Sciatic nerve (tissue), 2 donors: ENCODE data around the gene HPCAL4. TPM values are rescaled to one million over a fixed set of nuclear protein-coding genes. Genes with fewer than 3 reads are reported as not detected.

Experiments
- ATAC-seq: fragments of 200-7000 bp; cut with Tn5 transposase; one replicate; pipeline ENCODE4 v1.9.1; 2020; ENCODE audit warnings: mild to moderate bottlenecking, moderate library complexity
- DNase-seq: peaks from one replicate; pipeline ENCODE4 v3.0.0-alpha.2; 2020; ENCODE audit warnings: low spot score
- intact Hi-C: fragments of 100-400 bp; cut with DNase I; formaldehyde crosslinking; loops from one replicate; pipeline ENCODE4 v1.14.2; 2022
- total RNA-seq: library from RNA; stranded (reverse); fragmentation: NEBNext Ultra II Directional; extraction: Animal tissue kit (Norgen Biotek cat#: 25700); gene quantifications from one replicate; pipeline ENCODE4 v1.2.1, GENCODE V29; 2021
- donor health status: DM: no; HTN: no; CAD: no.
- donor health status: DM: no; HTN: no; CAD: no.

The HPCAL4 gene
- not detected for total RNA-seq

DNA sequence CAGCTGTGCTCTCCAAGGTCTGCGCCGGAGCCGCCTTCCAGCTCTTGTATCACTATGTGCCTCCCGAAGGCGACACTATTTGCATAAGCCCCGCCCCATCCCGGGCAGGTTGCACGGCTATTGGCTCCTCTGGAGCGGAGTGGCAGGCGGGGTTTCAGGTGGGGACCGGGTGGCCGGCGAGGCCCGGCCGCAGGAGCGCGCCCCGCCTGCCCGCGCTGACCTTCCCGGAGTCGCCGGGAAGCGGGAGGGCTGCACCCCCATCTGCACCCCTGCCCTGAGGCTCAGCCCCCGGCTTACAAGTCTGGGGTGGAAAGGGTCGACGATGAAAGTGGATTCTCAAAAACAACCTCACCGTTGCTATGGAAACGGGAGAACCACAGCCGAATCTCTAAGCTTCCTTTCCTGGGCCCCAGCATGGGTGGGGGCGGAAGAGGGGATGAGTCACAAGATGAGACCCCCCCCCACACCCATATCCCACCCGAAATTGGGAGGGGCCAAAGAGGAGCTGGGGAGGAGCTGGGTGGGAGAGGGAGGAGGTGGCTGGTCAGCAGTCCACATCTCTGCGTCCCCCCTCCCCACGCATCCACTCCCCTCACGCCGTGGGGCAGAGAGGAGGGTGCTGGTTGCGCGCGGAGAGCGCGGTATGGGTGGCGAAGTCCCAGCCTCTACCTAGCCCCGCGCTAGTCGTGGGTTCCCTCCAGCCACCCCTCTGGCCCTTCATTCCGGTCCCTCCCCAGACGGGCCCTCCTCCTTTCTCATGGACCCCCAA is at the start of gene HPCAL4:
HPCAL4 (minus strand) TSS at position 51 of the 769 bp plus-strand sequence. CDS start 6,830 bp downstream, outside the sequence.
- peak; percentile 84 for DNase-seq
- ATAC-seq, result peak; percentile 89
- intact Hi-C loops, result no loop called here

DNA sequence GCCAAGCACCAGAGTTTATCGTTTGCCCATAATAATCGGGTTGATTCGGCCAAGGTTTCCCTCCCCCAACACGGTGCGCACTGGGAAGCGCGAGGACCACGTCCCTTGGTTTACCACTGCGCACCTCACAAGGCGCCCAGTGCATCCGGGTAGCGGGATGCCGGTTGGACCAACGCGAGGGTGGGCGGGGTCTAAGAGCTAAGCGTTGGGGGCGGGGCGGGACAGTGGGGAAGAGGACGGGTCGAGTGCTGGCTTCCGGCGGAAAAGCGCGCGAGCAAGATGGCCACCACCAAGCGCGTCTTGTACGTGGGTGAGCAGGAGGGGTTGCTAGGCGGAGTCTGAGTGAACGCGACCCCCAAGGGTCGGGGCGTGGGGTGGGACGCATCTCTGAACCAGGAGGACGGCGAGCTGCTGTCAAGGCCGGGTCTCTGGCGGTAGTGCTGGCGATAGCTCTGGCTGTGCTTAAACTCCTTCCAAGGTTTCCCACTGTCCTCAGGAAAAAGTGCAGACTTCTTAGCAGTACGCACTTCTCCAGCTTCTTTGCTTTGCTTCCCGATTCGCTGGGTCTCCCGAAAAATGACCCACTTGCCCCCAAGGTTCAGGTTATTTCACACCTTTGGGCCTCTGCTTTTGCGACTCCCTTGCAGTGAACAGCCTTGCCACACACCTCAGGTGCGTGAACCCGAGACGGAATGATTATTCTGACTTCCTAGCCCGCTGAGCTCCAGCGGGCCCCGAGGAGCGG is 47.6 kb upstream of the HPCAL4 start, which contains the start of gene PPIE:
PPIE (plus strand) TSS at position 261 of the 745 bp plus-strand sequence; CDS start at position 280, 19 bp downstream.
- intact Hi-C loops, result no loop called here
- peak; percentile 99 for ATAC-seq
- peak; percentile 97 for DNase-seq

DNA sequence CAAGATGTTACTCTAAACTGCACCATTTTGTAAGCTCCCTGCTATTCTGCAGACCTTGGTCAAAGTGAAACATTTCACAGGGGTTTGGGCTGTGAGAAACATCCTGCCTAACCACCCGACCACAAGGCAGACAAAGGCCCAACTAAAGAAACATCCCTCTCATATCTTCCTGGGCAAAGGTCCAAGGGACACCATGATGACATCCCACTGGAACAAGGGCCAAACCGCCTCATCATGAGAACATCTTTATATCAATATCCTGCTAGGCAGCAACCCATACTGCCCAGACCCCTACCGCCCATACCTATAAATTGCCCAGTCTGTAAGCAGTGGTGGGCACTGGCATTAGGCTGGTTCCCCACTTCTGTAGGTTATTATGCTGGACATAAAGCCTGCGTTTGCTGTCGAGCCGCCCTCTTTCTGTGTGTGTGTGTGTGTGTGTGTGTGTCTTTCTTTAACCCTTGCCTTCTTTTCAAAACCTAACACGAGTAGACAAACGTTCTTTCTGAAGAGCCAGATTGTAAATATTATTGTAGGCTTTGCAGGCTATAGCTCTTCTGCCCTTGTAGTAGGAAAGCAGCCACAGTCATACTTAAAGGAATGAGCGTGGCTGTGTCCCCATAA is 46.4 kb upstream of the HPCAL4 start:
- intact Hi-C loops, result no loop called here
- ATAC-seq (no peak), DNase-seq (no peak)

DNA sequence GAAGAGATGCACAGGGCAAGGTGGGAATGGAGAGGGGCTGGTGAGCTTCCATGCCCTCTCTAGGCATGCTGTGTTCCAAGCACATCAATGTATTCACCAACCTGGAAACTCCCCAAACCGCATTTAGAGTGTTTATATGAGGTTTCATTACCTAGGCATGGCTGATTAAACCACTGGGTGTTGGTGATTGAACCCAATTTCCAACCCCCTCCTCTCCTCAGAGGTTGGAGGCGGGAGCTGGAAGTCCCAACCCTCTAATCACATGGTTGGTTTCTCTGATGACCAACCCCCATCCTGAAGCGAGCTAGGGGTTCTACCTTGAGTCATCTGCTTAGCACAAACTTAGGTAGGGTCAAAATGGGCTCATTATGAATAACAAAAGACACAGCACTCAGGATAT is 44.5 kb upstream of the HPCAL4 start:
- intact Hi-C loops, result no loop called here
- ATAC-seq, result no peak
- no peak for DNase-seq

DNA sequence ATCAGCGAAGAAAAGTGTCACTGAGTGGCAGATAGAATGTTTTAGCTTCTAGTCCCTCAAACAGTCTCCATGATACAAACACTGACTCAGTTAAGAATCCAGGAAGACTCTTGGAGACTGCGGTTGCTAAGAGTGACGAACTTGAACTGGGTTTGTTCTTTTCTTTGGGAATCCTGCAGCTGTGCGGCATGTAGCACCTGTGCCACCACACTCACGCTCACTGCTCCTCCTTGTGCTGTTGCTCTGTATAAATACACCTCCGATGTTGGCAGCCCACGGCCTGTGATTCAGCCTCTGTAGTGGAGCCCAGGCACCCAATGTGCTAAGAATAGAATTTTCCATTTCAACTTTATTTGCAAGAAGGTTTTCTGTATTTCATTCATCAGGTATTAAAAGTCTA is 41.9 kb upstream of the HPCAL4 start:
- DNase-seq (no peak), ATAC-seq (no peak)
- intact Hi-C loops, result no loop called here

DNA sequence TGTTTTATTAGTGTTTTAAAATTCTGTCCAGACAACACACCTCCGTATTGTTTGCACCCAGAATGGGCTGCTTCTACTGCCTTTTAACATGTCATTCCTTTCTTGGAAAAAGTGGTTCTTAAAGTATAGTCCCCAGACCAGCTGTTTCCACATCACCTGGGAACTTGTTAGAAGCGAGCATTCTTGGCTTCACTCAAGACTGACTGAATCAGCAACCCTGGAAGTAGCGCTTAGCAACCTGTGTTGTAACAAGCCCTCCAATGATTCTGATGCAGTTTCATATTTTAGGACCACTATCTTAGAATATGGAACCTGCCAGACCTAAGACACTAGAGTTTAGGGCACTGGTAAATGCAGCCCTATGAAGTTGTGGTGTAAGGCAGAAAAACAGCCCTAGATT is 41.5 kb upstream of the HPCAL4 start:
- intact Hi-C loops, result no loop called here
- DNase-seq (no peak), ATAC-seq (no peak)

DNA sequence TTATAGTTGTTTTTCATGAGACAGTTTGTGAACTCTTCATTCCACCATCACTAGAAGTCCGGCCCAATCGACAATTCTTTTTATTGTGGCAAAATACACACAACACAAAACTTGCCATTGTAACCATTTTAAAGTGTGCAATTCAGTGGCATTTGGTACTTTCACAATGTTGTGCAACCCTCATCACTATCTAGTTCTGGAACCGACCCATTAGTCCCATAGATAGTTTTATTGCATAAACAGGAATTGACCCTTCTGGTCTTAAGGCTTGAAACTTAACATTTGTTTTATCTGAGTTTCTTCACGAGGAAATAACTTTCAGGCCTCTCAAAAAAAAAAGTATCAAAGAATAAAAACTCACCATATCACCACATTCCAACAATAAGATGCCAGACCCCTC is 38.6 kb upstream of the HPCAL4 start:
- intact Hi-C loops, result loop anchor here (10.0 kb wide), 1 partner anchor 125 kb away; no protein-coding TSS in a partner anchor
- ATAC-seq (no peak), DNase-seq (no peak)

DNA sequence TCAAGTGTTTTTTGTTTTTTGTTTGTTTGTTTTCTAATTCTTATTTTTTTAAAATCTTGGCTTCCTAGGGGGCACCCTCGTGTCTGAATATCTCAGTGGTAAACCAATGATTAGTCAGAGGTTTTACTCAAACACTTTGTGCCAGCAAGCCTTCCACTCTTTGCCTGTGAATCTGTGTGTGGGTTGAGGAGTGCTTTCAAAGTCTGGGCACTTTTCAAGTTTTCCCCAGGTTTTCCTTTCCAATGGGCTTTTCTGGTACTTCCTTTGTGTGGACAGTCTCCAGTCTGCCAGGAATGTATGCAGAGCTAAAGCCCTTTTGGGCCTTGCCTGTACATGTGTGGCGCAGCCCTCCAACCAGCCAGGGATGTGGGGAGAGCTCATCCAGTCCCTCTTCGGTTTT is 37.8 kb upstream of the HPCAL4 start:
- ATAC-seq, result no peak
- intact Hi-C loops, result loop anchor here (10.0 kb wide), 1 partner anchor 124 kb away; no protein-coding TSS in a partner anchor
- DNase-seq, result no peak

DNA sequence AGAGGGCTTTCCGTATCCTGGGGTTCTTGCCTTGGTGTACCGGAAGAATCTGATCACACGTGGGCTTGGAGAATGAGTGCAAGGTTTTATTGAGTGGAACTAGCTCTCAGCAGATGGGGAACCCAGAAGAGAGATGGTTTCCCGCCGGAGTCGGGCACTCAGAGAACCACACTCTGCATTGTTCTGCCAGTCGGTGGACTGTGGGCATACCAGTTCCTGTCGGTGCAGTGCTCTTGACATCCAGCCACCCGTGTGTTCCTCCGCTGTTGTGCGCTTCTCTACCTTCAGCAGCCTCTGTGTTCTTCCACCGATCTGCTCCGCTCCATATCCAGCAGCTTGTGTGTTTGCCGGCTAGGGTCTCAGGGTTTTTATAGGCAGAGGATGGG is 36.7 kb upstream of the HPCAL4 start:
- no peak for ATAC-seq
- intact Hi-C loops, result loop anchor here (10.0 kb wide), 1 partner anchor 123 kb away; no protein-coding TSS in a partner anchor
- DNase-seq, result no peak

DNA sequence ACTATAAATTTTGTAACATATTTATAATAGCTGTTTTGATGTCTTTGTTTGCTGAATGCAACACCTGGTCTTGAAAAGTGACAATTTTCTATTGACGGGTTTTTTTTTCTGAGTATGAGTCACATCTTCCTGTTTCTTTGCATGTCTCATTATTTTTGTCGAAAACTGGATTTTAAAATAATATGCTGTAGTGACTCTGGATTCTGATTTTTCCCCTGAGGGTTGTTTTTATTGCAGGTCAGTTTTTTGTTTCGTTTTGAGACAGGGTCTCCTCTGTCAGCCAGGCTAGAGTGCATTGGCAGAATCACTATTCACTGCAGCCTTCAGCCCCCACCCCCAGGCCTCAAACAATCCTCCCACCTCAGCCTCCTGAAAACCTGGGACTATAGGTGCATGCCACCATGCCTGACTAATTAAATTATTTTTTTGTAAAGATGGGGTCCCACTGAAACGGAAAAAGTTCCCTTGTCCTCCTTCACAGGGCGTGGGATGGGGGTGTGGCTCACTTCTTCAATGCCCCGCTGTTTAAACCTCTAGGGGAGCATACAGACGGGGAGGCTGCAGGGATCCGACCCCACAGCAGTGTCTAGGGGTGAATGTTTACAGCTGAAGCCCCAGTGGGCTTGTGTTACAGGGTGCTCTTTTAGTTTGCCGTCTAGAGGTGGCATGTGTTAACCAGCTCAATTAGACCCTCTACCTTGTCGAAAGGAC is 36.1 kb upstream of the HPCAL4 start:
- intact Hi-C loops, result loop anchor here (10.0 kb wide), 1 partner anchor 123 kb away; no protein-coding TSS in a partner anchor
- no peak for ATAC-seq
- DNase-seq, result no peak

DNA sequence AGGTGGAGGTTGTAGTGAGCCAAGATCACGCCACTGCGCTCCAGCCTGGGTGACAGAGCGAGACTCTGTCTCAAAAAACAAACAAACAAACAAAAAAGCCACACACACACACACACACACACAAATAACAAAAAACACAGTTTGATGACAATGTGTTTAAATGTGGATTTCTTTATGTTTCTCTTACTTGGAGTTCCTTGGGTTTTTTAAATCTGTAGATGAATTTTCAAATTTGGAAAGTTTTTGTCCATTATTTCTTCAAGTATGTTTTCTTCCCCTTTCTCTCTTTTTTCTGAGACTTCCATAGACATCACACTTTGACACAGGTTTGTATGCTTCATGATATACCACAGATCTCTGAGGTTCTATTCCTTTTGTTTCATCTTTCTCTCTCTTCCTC is 35.4 kb upstream of the HPCAL4 start:
- no peak for DNase-seq
- intact Hi-C loops, result loop anchor here (10.0 kb wide), 1 partner anchor 122 kb away; no protein-coding TSS in a partner anchor

DNA sequence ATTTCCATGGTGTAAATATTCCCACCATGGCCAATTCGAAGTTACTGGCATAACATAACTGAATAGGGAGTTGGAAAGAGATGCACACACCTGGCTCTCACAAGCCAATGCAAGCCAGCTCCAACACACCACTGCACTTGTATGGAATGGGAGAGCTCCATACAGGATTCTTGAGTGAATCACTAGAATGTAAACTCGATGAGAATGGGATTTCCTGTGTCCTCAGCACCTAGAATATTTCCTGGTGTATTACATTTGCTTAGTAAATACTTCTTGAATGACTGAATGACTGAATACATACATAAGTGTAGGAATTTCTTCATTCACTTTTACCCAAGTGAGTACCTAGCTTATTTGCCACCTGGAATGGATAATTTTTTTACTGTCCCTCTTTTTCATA is 31.3 kb upstream of the HPCAL4 start:
- DNase-seq (no peak), ATAC-seq (no peak)
- intact Hi-C loops, result loop anchor here (10.0 kb wide), 1 partner anchor 118 kb away; no protein-coding TSS in a partner anchor

More for the DNA sequence above, 35.4 kb upstream of the HPCAL4 start:
- no peak for ATAC-seq

DNA sequence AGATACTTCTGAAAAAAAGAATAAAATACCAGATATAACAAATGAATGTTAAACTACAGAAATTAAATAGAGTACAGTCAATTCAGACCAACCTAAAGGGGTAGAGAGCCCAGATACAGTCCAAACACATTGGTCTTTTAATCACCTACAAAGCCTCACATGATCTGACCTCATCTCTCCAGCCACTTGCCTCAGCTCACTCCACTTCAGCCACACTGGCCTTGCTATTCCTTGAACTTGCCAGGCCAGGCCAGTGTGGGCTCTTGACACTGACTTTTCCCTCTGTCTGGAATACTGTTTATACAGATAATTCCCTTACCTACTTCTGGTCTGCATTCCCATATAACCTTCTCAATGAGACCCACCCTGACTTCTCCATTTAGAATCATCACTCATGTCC is 30.4 kb upstream of the HPCAL4 start:
- no peak for ATAC-seq
- DNase-seq, result no peak
- intact Hi-C loops, result loop anchor here (10.0 kb wide), 1 partner anchor 117 kb away; no protein-coding TSS in a partner anchor

DNA sequence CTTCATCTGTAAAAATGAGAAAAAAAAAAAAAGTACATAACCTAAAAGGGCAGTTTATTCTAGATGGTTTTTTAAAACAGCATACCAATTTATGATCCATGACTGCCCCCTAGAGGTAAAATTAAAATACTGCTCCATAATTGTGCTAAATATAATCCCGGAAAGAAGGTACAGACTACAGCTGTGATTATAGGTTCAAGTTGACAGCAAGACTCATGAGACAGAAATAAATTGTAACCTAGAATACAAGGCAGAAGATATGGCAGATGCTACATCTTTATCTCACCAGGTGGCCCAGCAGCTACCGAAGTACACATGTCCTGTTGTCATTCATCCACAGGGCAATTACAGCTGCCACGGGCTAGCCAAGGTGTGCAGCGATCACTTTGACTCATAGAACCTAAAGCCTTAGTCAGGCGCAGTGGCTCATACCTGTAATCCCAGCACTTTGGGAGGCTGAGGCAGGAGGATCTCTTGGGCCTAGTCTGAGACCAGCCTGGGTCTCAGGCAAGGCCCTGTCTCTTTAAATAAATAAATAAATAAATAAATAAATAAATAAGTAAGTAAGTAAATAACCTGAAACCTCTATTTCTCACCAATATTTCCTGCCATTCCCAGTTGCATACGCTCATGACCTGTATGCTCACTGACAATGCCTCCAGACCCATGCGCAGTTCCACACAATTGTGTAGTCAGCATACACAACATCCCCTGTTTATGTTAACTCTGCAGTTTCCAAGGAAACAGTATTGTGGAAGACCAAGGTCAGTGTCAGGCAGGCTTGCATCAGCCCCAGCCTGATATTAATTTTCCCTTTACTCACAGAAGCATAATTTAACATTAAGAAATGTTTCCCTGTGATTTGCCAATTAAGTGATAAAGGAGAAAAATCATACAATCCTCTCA is 29.1 kb upstream of the HPCAL4 start:
- ATAC-seq (no peak), DNase-seq (no peak)
- intact Hi-C loops, result loop anchor here (10.0 kb wide), 1 partner anchor 116 kb away; no protein-coding TSS in a partner anchor

DNA sequence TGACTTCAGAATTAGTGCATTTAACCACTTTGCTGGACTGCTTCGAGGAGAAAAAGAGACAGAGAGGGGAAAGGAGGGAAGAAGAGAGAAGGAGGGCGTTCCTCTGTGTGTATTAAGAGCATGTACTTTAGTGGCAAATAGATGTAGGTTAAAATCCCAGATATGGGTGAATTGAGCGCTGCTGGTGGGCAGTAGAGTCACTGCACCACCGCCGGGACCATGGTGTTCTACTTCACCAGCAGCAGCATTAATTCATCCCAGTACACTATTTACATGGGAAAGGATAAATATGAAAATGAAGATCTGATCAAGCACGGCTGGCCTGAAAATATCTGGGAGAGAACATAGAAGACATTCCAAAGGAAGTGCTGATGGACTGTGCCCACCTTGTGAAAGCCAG is 26.6 kb upstream of the HPCAL4 start:
- DNase-seq (no peak), ATAC-seq (no peak)
- intact Hi-C loops, result no loop called here

DNA sequence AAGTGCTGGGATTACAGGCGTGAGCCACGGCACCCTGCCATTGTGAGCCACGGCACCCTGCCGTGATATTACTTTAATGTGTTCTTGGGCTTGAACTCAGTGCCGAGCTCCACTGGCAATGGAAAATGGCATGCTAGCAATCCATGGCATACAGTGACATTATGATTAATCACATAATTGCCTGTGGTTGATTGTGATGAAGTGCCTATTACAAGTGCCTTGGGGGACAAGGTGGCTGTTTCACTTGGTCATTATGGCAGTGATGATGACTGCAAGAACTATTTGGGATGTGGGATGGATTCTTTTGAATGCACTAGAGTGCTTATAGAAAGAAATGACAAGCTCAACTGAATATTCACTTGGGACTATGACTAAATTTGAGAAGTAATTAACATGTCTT is 22.3 kb upstream of the HPCAL4 start:
- intact Hi-C loops, result no loop called here
- ATAC-seq (no peak), DNase-seq (no peak)

DNA sequence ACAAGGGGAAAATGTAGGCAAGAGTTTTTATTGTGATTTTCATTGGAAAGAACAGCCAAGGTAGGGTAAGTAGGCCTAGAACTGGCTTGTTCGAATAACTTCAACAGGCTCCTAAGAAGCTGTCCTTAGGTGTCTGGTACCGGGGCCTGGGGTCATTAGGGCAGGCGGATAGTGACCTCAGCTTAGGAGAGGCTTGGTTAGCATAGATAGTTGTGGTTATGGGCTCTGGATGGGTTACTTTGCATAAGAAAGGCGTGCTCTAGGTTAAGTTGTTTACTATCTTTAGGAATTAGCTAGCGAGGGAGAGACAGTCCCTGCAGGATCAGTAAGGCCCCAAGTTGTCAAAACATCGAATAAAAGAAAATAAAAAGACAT is 20.7 kb upstream of the HPCAL4 start:
- ATAC-seq (no peak), DNase-seq (no peak)
- intact Hi-C loops, result no loop called here
